Fibroblast of villous mesenchyme (primary cell): ENCODE results near the gene DDX31. TPM values are rescaled to one million over a fixed set of nuclear protein-coding genes. Genes with fewer than 3 reads are reported as not detected.

Source experiments
- DNase-seq: peaks from one replicate; pipeline ENCODE4 v3.0.0-alpha.2; 2010; ENCODE audit warnings: low read depth
- H3K4me3 ChIP-seq: 2 replicates; pipeline ENCODE4 v1.5.1; 2011; ENCODE audit warnings: low read depth, mild to moderate bottlenecking, low read length
- total RNA-seq: library from RNA; depleted of rRNA; stranded (reverse); fragments of >200 nt; gene quantifications from 2 replicates; pipeline ENCODE4 v1.2.3, GENCODE V29; 2012
- TF ChIP-seq, protein P1 (sequence below): IDR thresholded peaks from 2 replicates; pipeline ENCODE4 v1.5.1; 2012; ENCODE audit warnings: low read depth, mild to moderate bottlenecking, low read length; ENCODE audit not compliant: insufficient read depth

Gene DDX31
- total RNA-seq, 1 donor, result 19.4 TPM

DNA sequence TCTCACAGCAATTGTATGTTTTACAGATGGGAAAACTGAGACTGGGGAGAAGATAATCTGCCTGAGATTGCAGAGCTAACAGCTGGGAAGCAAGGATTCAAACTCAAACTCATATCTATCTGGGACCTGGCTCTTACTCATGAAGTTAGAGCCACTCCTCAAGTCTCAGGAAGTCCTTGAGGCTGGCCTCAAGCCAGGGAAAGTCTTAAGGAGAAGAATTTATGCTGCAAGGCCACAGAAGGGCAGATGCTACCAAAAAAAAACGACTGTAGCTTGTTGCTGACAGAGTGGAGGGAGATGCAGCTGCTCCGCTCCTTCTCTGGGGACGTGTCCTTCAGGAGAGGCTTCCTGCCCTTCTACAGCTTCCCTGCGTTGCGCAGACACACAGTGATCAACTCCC, 47.6 kb downstream of the DDX31 start:
- H3K4me3 ChIP-seq, result no peak overlapping the region
- TF ChIP-seq, protein P1, sequence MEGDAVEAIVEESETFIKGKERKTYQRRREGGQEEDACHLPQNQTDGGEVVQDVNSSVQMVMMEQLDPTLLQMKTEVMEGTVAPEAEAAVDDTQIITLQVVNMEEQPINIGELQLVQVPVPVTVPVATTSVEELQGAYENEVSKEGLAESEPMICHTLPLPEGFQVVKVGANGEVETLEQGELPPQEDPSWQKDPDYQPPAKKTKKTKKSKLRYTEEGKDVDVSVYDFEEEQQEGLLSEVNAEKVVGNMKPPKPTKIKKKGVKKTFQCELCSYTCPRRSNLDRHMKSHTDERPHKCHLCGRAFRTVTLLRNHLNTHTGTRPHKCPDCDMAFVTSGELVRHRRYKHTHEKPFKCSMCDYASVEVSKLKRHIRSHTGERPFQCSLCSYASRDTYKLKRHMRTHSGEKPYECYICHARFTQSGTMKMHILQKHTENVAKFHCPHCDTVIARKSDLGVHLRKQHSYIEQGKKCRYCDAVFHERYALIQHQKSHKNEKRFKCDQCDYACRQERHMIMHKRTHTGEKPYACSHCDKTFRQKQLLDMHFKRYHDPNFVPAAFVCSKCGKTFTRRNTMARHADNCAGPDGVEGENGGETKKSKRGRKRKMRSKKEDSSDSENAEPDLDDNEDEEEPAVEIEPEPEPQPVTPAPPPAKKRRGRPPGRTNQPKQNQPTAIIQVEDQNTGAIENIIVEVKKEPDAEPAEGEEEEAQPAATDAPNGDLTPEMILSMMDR, result no peak
- peak; percentile 83 for DNase-seq

DNA sequence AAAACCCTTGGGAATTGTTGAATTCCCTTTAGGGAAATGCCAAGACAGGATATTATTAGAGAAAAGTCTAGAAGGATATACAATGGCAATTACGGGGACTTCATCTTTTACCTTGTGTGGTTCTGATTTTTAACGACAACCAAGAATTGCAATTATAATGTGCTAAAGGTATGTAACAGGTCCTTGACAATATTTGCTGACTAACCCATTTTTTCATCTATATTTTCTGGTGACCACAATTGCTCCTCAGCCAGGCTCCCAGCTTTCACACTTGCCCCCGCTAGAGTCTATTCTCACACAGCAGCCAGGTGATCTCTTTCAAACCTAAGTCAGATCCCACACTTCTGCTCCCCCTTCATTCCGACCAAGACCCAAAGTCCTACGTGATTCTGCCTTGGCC, 53.1 kb downstream of the DDX31 start:
- TF ChIP-seq, protein P1, result no peak
- H3K4me3 ChIP-seq, result no peak overlapping the region
- no peak for DNase-seq

DNA sequence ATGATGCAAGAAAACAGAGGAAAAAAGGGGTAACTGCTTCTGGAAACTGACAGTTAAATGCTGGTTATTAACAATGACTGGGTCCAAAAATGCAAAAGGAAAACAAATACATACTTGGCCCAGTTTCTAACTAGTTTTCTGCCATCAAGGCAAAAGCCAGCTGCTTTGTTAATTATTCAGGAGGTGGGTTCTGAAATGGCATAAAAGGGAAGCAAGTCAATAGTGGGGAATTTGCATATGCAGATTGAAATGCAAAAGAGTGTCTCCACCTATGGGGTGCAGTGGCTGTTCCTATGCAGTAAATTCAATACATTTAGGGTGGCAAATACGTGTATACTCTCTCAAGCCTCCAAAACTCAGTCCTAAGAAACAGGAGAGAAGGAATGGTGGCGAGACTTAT, 54.0 kb downstream of the DDX31 start:
- H3K4me3 ChIP-seq, result no peak overlapping the region
- no peak for DNase-seq
- TF ChIP-seq, protein P1, result no peak

- no peak for DNase-seq
- H3K4me3 ChIP-seq, result no peak overlapping the region
- TF ChIP-seq, protein P1, result no peak
Measured at GRCh38 chr9:132614324-132614723, 55.5 kb downstream of the DDX31 start.

GRCh38 chr9:132610661-132611060, 59.1 kb downstream of the DDX31 start:
- TF ChIP-seq, protein P1, result no peak
- H3K4me3 ChIP-seq, result no peak overlapping the region
- no peak for DNase-seq

DNA sequence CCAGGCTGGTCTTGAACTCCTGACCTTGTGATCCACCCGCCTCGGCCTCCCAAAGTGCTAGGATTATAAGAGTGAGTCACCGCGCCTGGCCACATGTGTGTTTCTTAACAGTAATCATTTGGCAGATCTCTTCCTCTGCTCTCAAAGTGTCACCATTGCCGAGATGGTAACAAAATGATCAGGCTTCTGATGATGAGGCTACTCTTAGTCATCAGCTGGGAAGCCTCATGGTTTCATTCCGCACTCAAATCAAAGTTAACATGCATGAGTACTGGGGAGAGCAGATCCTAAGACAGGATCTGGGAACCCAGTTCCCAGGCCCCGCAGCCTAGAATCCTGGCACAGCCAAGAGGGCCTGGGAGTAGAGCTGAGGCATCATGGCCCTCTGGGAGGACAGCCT, 60.0 kb downstream of the DDX31 start:
- TF ChIP-seq, protein P1, result no peak
- H3K4me3 ChIP-seq, result no peak overlapping the region
- DNase-seq, result peak; percentile 91

- no peak overlapping the region for H3K4me3 ChIP-seq
- no peak for DNase-seq
- TF ChIP-seq, protein P1, result no peak
Measured at GRCh38 chr9:132609184-132609583, 60.6 kb downstream of the DDX31 start.
